Esophagus squamous epithelium (tissue), 5 donors: ENCODE results near the gene ARIH2. TPM values are rescaled to one million over a fixed set of nuclear protein-coding genes. Genes with fewer than 3 reads are reported as not detected.
"Not testable (repeated sequence)": the region's sequence is repeated elsewhere in the genome, so short reads cannot be mapped to it uniquely, and the experiment has no call there.

Experiments
- DNase-seq: peaks from one replicate; lab custom pipeline; 2025; lab: John Stamatoyannopoulos, UW
- H3K27ac ChIP-seq, 4 donors: fragments of 200-600 bp; sonication (generic); one replicate each; pipeline ENCODE4 v1.5.1; 2016 to 2019; ENCODE audit warnings: mild to moderate bottlenecking in 1 of 4
- H3K27me3 ChIP-seq, 4 donors: fragments of 200-600 bp; sonication (generic); 1 replicate in 3 of 4; 2 replicates in 1 of 4; pipeline versions ENCODE4 v1.5.1 to v1.6.0; 2017 to 2021; ENCODE audit warnings: antibody characterized with exemption in 1 of 4
- H3K36me3 ChIP-seq, 3 donors: fragments of 200-600 bp; sonication (generic); one replicate each; pipeline ENCODE4 v1.5.1; 2016 to 2019
- H3K4me1 ChIP-seq, 3 donors: fragments of 200-600 bp; sonication (generic); one replicate each; pipeline ENCODE4 v1.5.1; 2017 to 2019
- H3K4me3 ChIP-seq, 4 donors: fragments of 200-600 bp; sonication (generic); 1 replicate in 3 of 4; 2 replicates in 1 of 4; pipeline ENCODE4 v1.5.1; 2016 to 2019; ENCODE audit warnings: mild to moderate bottlenecking in 2 of 4, moderate library complexity in 1 of 4
- H3K9me3 ChIP-seq, 3 donors: fragments of 200-600 bp; sonication (generic); one replicate each; pipeline ENCODE4 v1.5.1; 2016 to 2019
- CTCF ChIP-seq, 6 experiments: fragments of 450-650 bp in 4 of 6; fragments of 200-600 bp in 2 of 6; sonication (generic) in 2 of 6; IDR thresholded peaks; one replicate each; pipeline ENCODE4 v1.5.1; 2016 to 2019; ENCODE audit warnings: antibody characterized with exemption in 6 of 6, mild to moderate bottlenecking in 4 of 6, moderate library complexity in 4 of 6
- POLR2A ChIP-seq, 4 donors: fragments of 450-650 bp; IDR thresholded peaks; one replicate each; pipeline ENCODE4 v1.6.1; 2017; ENCODE audit warnings: antibody characterized with exemption in 4 of 4, mild to moderate bottlenecking in 4 of 4, moderate library complexity in 3 of 4
- WGBS, 2 donors: methylation state at CpG; one replicate each; pipeline ENCODE4 v1.1.5; 2018; 5-methylcytosine and 5-hydroxymethylcytosine counted together
- intact Hi-C: fragments of 100-400 bp; cut with DNase I; formaldehyde crosslinking; loops from one replicate; pipeline ENCODE4 v1.15.0; 2022
- total RNA-seq, 4 donors: library from RNA; depleted of rRNA; stranded (reverse); fragments of >200 nt; gene quantifications; one replicate each; pipeline ENCODE4 v1.1.0, GENCODE V29; 2016
- donor health status: DM: yes; HTN: yes; CAD: no.

Gene ARIH2
- total RNA-seq, 4 donors from 2014 or later, result 54.0 to 74.2 (median 71.3) TPM

GRCh38 chr3:48897460-48898376 lies 20.9 kb upstream of the ARIH2 start:
- intact Hi-C loops, result no loop called here
- H3K36me3 ChIP-seq, result no peaks in the 10 kb centered on the region
- H3K27ac ChIP-seq, result peak overlapping the region in 3 of 4 donors; percentile 84 to 89 (median 85)
- H3K9me3 ChIP-seq, result no peaks in the 10 kb centered on the region
- H3K4me3 ChIP-seq, result peak overlapping the region; percentile 71 to 87 (median 76)
- TF ChIP-seq POLR2A (IDR thresholded peaks at IDR 0.05) (no peak), CTCF (IDR thresholded peaks at IDR 0.05) (no peak)
- 36 to 40% methylated on average over 16 of the region's 17 CpGs for WGBS, 2 donors
- H3K27me3 ChIP-seq, result no peaks in the 10 kb centered on the region
- H3K4me1 ChIP-seq, result peaks cover 9 to 24% (median 18%) of the 10 kb centered on the region in 3 donors
- DNase-seq, result no peak

DNA sequence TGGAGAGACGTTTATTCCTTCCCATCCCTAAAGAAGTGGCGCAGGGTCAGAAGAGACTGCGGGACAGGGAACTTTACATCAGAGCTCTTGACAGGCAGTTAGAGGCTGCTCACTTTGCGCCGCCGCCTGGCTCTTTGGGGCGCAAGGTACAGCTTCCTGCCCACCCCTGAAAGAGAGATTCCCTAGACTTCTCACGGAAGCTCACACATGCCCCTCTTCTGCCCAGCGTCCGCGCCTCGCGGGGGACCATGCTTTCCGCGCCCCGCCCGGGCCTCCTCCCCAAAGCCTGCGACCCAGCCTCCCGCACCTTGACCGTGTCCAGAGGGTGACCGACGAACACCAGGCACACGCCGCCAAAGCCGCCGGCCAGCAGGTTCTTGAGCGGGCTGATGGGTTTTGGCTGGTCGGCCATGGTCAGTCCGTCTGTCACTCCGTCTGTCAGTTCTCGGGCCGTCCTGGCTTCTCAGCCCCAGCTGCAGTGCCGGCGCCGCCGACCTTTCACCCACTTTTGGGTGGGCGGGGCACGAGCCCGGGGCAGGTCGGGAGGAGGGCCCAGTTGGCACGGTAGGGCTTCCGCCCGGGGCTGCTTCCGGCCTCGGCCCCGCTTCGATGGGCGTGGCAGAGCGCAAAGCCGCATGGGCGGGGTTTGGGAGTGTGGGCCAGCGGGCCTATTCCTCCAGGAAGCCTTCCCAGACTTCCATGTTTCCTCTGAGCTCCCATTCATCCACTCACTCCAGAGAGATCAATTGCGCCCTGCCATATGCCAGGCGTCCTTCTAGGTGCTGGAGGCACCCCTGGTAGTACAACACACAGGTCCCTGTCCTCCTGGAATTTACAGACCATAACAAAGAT lies 20.0 kb upstream of the ARIH2 start, which contains the start of gene SLC25A20:
Gene SLC25A20 (minus strand): TSS at position 500 of the 852 bp plus-strand sequence. CDS start 88 bp downstream, at position 412.
- peak; percentile 47 for DNase-seq
- intact Hi-C loops, result no loop called here
- TF ChIP-seq CTCF (IDR thresholded peaks at IDR 0.05) (peak in 1 of 6 experiments; percentile 18), POLR2A (IDR thresholded peaks at IDR 0.05) (peak in 1 of 4 donors; percentile 50)
- Histone ChIP-seq H3K9me3 (no peaks in the 10 kb centered on the region), H3K36me3 (no peaks in the 10 kb centered on the region), H3K27ac (peak within 1 kb of the TSS; percentile 69 to 89 (median 84)), H3K27me3 (no peaks in the 10 kb centered on the region), H3K4me1 (peaks cover 9 to 24% (median 18%) of the 10 kb centered on the region in 3 donors), H3K4me3 (peak within 1 kb of the TSS; percentile 71 to 87 (median 76))
- WGBS, 2 donors, result 3% methylated on average over 23 to 31 of the region's 54 CpGs

- peaks cover 9 to 24% (median 18%) of the 10 kb centered on the region in 3 donors for H3K4me1 ChIP-seq
- peak overlapping the region in 3 of 4 donors; percentile 74 to 87 (median 79) for H3K4me3 ChIP-seq
- TF ChIP-seq POLR2A (IDR thresholded peaks at IDR 0.05), result no peak
- no peaks in the 10 kb centered on the region for H3K36me3 ChIP-seq
- H3K27me3 ChIP-seq, result no peaks in the 10 kb centered on the region
- H3K27ac ChIP-seq, result peak overlapping the region; percentile 69 to 89 (median 84)
- intact Hi-C loops, result no loop called here
- H3K9me3 ChIP-seq, result no peaks in the 10 kb centered on the region
- whole genome bisulfite sequencing, 2 donors, result 56 to 65% methylated on average over 4 of the region's 4 CpGs
- DNase-seq, result no peak
Observed at GRCh38 chr3:48899273-48899672, 19.4 kb upstream of the ARIH2 start.

DNA sequence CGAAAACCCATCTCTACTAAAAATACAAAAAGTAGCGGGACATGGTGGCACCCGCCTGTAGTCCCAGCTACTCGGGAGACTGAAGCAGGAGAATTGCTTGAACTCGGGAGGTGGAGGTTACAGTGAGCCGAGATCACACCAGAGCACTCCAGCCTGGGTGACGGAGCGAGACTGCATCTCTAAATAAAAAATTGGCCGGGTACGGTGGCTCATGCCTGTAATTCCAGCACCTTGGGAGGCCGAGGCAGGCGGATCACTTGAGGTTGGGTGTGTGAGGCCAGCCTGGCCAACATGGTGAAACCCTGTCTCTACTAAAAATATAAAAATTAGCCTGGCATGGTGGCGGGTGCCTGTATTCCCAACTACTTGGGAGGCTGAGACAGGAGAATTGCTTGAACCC lies 11.6 kb upstream of the ARIH2 start:
- intact Hi-C loops, H3K36me3 ChIP-seq, DNase-seq, H3K27ac ChIP-seq, H3K9me3 ChIP-seq, H3K4me3 ChIP-seq, H3K27me3 ChIP-seq, H3K4me1 ChIP-seq: not testable (repeated sequence)
- 88 to 93% methylated on average over 13 of the region's 13 CpGs for WGBS, 2 donors

GRCh38 chr3:48915296-48915695 lies 3.3 kb upstream of the ARIH2 start:
- Histone ChIP-seq H3K4me3 (no peak overlapping the region), H3K4me1 (peaks cover 0 to 23% (median 15%) of the 10 kb centered on the region in 3 donors), H3K27me3 (no peaks in the 10 kb centered on the region), H3K27ac (no peak overlapping the region), H3K9me3 (no peaks in the 10 kb centered on the region), H3K36me3 (no peaks in the 10 kb centered on the region)
- DNase-seq, result no peak
- 67 to 89% methylated on average over 1 of the region's 1 CpG for WGBS, 2 donors
- intact Hi-C loops, result no loop called here
- TF ChIP-seq POLR2A (IDR thresholded peaks at IDR 0.05), result no peak
- no peak for TF ChIP-seq CTCF (IDR thresholded peaks at IDR 0.05)
